ENCODE data around the gene PLGRKT.
A peak's percentile ranks its signal among the peaks of the same experiment; 100 is the strongest.
"Not testable (repeated sequence)": the region's sequence is repeated elsewhere in the genome, so short reads cannot be mapped to it uniquely, and the experiment has no call there.

PLGRKT gene

GRCh38 chr9:5429873-5430564, 7.7 kb downstream of the PLGRKT start:
- DNase-seq: no peak

- DNase-seq: no peak
These were observed 8.8 kb downstream of the PLGRKT start for GRCh38 chr9:5428794-5429528.

GRCh38 chr9:5428172-5428571, 9.6 kb downstream of the PLGRKT start:
- DNase-seq: no peak

- DNase-seq: no peak
These were observed 10.7 kb downstream of the PLGRKT start for GRCh38 chr9:5427005-5427404.

GRCh38 chr9:5425006-5425628, 12.6 kb downstream of the PLGRKT start:
- DNase-seq: peak; percentile 13

DNA sequence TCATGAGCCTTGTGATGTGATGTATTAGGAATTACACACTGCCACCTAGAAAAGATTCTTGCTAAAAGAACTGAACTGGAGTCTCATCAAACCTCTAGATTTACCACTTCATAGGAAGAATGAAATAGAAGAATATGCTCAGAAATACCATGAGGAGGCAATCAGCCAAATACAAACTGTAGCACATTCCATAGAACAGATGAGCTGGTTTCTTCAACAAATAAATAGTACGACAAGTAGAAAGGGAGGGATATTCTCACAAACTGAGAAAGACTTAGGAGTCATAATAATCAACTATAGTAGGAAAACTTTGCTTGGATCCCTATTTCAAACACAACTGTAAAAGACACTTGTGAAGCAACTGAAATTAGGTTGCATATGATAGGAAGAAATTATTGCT, 15.4 kb downstream of the PLGRKT start:
- no peak for DNase-seq

DNA sequence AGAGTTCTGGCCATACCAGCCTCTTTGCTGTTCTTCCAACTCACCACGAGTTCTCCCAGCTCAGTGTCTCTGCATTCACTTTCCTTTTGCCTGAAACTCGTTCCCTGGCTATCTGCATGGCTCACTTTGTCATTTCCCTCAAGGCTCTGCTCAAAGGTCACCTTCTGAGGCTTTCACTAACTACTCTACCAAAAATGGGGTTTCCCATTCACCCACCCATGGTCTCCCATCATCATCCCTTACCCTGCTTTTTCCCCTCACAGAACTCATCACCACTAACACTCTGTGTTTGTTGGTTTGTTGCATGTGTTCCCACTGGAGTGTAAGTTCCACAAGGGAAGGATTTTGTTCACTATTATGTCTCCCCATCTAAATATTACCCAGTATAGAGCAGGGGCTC, 16.6 kb downstream of the PLGRKT start:
- DNase-seq: no peak

DNA sequence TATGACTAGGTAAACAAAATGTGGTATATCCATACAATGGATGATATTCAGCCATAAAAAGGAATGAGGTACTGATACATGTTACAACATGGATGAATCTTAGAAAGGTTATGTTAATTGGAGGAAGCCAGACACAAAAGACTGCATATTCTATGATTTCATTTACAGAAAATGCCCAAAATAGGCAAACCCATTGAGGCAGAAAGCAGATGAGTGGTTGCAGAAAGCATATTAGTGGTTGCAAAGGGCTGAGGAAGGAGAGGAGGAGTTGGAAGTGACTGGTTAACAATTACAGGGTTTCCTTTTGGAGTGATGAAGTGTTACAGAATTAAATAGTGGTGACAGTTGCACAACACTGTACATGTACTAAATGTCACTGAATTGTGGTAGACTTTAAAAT, 17.7 kb downstream of the PLGRKT start:
- DNase-seq: no peak

DNA sequence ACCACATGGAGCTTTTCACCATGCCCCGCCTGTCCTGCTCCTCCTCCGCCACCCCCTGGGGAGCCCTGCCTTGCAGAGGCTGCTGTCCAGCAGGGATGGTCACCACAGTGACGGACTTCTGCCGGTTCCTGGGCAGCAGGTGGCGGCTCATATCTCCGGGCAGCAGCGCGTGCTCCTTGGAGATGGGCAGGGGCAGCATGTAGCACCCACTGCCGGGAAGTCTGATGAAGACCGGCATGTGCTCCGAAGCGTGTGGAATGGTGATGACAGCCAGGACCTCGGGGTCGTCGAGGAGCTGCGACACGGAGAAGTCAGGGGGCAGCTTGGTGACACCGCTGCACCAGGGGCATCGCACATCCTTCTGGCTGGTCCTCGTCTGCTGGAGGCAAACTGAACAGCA, 19.2 kb downstream of the PLGRKT start:
- DNase-seq: no peak

DNA sequence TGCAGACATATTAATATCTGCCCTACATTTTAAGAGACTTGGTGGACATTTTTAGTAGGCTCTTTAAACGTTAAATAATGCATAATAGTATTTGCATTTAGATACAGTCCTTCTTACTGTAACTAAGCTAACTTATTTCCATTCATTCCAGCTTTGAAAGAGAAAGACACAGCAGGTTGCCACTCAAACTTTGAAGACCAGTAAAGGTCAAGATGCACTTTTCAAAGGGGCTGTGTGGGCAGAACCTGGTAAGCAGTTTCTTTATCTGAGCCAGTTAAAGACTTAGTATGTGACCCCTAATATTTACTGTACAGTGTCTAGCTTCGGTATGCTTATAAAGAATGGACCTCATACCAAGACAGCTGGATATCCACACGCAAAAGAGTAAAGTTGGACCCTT, 20.8 kb downstream of the PLGRKT start:
- no peak for DNase-seq

DNA sequence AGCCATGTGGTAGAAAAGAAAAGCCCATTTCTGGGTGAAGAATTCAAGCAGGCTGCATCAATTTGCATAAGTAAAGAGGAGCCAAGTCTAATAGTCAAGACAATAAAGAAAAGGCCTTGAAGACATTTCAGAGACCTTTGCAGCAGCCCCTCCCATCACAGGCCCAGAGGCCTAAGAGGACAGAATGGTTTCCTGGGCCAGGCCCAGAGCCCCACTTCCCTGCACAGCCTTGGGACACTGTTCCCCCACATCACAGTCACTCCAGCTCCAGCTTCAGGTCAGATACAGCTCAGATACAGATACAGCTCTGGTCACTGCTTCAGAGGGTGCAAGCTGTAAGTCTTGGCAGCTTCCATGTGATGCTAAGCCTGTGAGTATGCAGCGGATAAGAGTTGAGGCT, 29.1 kb downstream of the PLGRKT start:
- no peak for DNase-seq

DNA sequence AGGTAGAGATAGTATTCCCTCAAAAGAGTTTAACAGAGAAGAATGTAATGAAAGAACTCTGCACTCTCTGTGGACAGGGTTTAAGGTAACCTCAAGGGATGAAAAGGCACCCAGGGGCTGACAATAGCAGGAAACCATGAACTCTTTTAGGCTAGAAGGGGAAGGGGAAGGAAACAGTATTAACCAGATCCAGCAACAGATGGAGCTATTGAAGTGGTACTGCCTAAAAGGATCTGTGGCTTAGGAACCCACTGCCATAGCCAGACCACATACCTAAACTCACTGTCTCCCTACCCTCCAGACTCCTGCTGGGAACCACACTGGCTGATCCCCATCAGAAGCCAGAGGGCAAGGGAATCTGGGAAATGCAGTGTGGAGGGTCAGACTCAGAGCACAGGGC, 35.5 kb downstream of the PLGRKT start:
- DNase-seq: no peak

GRCh38 chr9:5397547-5397946, 40.2 kb downstream of the PLGRKT start:
- not testable (repeated sequence) for DNase-seq

- DNase-seq: no peak
These were observed 42.3 kb downstream of the PLGRKT start for GRCh38 chr9:5395428-5395827.

DNA sequence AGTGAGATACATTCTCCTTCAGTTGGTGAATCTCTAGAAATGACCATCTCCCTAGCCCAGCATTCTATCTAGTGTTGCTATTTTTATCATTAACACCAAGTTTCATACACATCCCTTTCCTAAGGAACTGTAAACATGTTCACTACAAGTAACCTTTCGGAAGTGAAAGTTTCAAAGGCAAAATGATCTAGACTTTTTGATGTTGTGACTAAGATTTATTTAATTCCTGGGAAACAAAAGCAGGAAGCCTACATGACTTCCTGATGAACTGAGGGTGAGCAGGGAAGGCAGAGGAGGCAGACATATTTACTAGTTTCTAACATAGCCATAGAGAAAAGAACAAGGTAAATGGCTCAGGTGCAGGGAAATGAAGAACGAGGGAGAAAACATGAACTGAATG, 43.7 kb downstream of the PLGRKT start:
- not testable (repeated sequence) for DNase-seq

- no peak for DNase-seq
These were observed 44.2 kb downstream of the PLGRKT start for GRCh38 chr9:5393497-5393896.

GRCh38 chr9:5392285-5392684, 45.4 kb downstream of the PLGRKT start:
- DNase-seq: no peak

- no peak for DNase-seq
These were observed 48.5 kb downstream of the PLGRKT start for GRCh38 chr9:5389109-5389732.

DNA sequence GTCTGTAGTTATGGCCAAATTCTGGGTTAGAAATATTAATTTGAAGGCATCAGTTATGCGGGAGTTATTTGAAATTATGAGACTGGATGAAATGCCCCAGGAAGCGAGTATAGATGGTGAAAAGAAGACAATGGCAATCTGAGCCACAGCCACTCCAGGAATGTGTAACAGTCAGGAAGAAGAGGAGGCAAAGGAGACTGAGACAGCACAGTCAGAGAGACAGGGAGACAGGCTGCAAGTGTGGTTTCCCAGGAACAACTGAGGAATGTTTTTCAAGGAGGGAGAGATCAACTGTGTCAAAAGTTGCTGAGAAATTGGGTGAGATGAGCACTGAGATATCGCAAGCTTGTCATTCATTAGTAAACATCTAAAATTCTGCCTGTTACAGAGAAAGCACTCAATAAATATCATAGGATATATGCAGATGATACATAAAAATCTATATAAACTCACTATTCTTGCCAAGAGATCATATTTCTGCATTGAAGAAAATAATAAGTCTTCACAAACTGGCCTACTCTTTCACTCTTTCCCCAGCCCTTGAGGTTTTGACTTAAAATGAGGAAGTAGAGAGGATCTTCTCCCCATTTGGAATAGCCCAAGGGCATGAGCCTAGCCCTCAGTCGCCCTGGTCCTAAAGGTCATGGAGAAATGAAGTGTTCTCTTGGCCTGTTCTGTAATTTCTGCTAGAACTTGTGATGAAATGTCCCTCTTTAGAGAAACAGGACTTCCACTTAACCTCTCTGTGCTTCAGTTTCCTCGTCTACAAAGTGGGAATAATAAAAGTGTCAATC, 49.5 kb downstream of the PLGRKT start:
- no peak for DNase-seq

DNA sequence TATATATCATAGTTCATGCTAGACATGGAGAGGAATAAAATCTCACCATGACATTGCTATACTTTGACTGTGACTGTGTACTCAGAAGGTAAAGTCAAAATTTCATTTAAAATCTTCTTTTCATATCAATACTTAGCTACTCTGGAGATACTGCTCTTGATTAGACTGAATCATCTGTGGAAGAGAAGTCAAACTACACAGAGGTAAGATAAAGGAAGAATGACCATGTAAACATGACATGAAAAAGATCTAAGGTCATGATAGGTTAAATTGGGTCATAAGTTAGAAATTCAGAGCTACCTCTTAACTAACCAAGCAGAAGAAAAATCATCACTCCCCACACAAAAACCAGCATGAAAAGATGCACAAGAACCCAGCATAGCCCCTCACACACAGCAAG, 53.3 kb downstream of the PLGRKT start:
- DNase-seq: no peak

- DNase-seq: no peak
These were observed 55.2 kb downstream of the PLGRKT start for GRCh38 chr9:5382479-5382878.

GRCh38 chr9:5375790-5376477, 61.8 kb downstream of the PLGRKT start:
- DNase-seq: no peak

Measured in NCI-H748 treated with DMSO at 0.1 percent for 48 hours (cell line).